Measurements from ENCODE around the gene NOTO.

The NOTO gene

GRCh38 chr2:73235315-73236028 lies 33.1 kb downstream of the NOTO start:
- H3K4me3 ChIP-seq (ENCODE audit: low read depth, low read length): peak overlapping the region; percentile 78
- no peak for TF ChIP-seq CTCF (IDR thresholded peaks at IDR 0.05; ENCODE audit: low read depth, low read length, missing control alignments)
- DNase-seq (ENCODE audit: low read depth): no peak

- no peak overlapping the region for H3K4me3 ChIP-seq (ENCODE audit: low read depth, low read length)
- TF ChIP-seq CTCF (IDR thresholded peaks at IDR 0.05; ENCODE audit: low read depth, low read length, missing control alignments): no peak
- no peak for DNase-seq (ENCODE audit: low read depth)
Observed at GRCh38 chr2:73237168-73237567, 34.8 kb downstream of the NOTO start.

GRCh38 chr2:73238149-73238548 lies 35.8 kb downstream of the NOTO start:
- H3K4me3 ChIP-seq (ENCODE audit: low read depth, low read length): no peak overlapping the region
- no peak for TF ChIP-seq CTCF (IDR thresholded peaks at IDR 0.05; ENCODE audit: low read depth, low read length, missing control alignments)
- DNase-seq (ENCODE audit: low read depth): no peak

GRCh38 chr2:73238976-73239375 lies 36.6 kb downstream of the NOTO start:
- no peak for TF ChIP-seq CTCF (IDR thresholded peaks at IDR 0.05; ENCODE audit: low read depth, low read length, missing control alignments)
- no peak overlapping the region for H3K4me3 ChIP-seq (ENCODE audit: low read depth, low read length)

GRCh38 chr2:73239776-73240175 lies 37.4 kb downstream of the NOTO start:
- TF ChIP-seq CTCF (IDR thresholded peaks at IDR 0.05; ENCODE audit: low read depth, low read length, missing control alignments): no peak
- DNase-seq (ENCODE audit: low read depth): no peak
- no peak overlapping the region for H3K4me3 ChIP-seq (ENCODE audit: low read depth, low read length)

More at GRCh38 chr2:73238976-73239375, 36.6 kb downstream of the NOTO start:
- no peak for DNase-seq (ENCODE audit: low read depth)

GRCh38 chr2:73243884-73244570 lies 41.7 kb downstream of the NOTO start:
- no peak for DNase-seq (ENCODE audit: low read depth)
- TF ChIP-seq CTCF (IDR thresholded peaks at IDR 0.05; ENCODE audit: low read depth, low read length, missing control alignments): no peak
- H3K4me3 ChIP-seq (ENCODE audit: low read depth, low read length): no peak overlapping the region

Measured in GM12864 (cell line).